Activated T-helper 1 cell treated with anti-CD3 and anti-CD28 coated beads, Interleukin-12 subunit alpha, Interleukin-12 subunit beta, Interleukin-2, Interleukin-4 antibody, amounts not matched to agents 30 ng/mL and 10 ng/mL and 1 ng/mL, durations not matched to agents 14 hours and 24 hours and 36 hours (primary cell): ENCODE results near the gene C13orf42. TPM values are rescaled to one million over a fixed set of nuclear protein-coding genes. Genes with fewer than 3 reads are reported as not detected.
"Not testable (repeated sequence)": the region's sequence is repeated elsewhere in the genome, so short reads cannot be mapped to it uniquely, and the experiment has no call there.

Source experiments
- DNase-seq: peaks from one replicate; pipeline ENCODE4 v3.0.0; 2021; ENCODE audit warnings: low spot score
- H3K27ac Mint-ChIP-seq: one replicate; pipeline ENCODE4 v1.8.0; 2021; ENCODE audit warnings: mild to moderate bottlenecking, mixed read lengths
- H3K27me3 Mint-ChIP-seq: one replicate; pipeline ENCODE4 v1.8.0; 2022; ENCODE audit warnings: mild to moderate bottlenecking, moderate library complexity, mixed read lengths; ENCODE audit not compliant: insufficient read depth
- H3K36me3 Mint-ChIP-seq: one replicate; pipeline ENCODE4 v1.8.0; 2021; ENCODE audit warnings: low read depth, mixed read lengths
- H3K4me1 Mint-ChIP-seq: one replicate; pipeline ENCODE4 v1.8.0; 2021; ENCODE audit warnings: low read depth, mixed read lengths
- H3K4me3 Mint-ChIP-seq: one replicate; pipeline ENCODE4 v1.8.0; 2021; ENCODE audit warnings: mild to moderate bottlenecking, moderate library complexity, mixed read lengths
- H3K9me3 Mint-ChIP-seq: one replicate; pipeline ENCODE4 v1.8.0; 2021; ENCODE audit warnings: mixed read lengths
- intact Hi-C: fragments of 100-400 bp; cut with micrococcal nuclease; formaldehyde crosslinking; loops from one replicate; pipeline ENCODE4 v1.15.1; 2024
- total RNA-seq: library from RNA; stranded (reverse); gene quantifications from 2 replicates; pipeline ENCODE4 v1.2.3, GENCODE V29; 2022

The C13orf42 gene
- total RNA-seq, 1 donor from 2014 or later = not detected

DNA sequence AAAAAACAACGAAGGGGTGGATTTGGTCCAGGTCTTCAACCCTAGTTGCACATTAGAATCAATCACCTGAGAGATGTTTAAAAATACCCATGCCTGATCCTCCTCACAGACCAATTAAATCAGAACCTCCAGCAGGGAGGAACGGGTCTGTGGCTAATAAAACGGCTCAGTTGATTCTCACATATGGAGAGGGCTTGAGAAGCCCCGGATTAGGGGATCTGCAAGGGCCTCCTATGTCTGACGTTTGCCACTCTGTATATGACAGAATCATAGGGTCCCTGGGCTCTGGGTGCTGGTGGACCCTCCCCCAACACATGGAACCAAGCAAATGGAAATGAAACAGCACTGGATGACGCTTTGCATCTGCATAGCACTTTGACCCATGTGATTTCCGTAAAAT, 36.7 kb upstream of the C13orf42 start:
- no peaks in the 10 kb centered on the region for H3K9me3 Mint-ChIP-seq
- DNase-seq = no peak
- intact Hi-C loops = no loop called here
- peaks cover 6% of the 10 kb centered on the region for H3K4me1 Mint-ChIP-seq
- H3K27ac Mint-ChIP-seq = no peak overlapping the region
- H3K27me3 Mint-ChIP-seq = peaks cover 4% of the 10 kb centered on the region
- H3K36me3 Mint-ChIP-seq = no peaks in the 10 kb centered on the region
- no peak overlapping the region for H3K4me3 Mint-ChIP-seq

DNA sequence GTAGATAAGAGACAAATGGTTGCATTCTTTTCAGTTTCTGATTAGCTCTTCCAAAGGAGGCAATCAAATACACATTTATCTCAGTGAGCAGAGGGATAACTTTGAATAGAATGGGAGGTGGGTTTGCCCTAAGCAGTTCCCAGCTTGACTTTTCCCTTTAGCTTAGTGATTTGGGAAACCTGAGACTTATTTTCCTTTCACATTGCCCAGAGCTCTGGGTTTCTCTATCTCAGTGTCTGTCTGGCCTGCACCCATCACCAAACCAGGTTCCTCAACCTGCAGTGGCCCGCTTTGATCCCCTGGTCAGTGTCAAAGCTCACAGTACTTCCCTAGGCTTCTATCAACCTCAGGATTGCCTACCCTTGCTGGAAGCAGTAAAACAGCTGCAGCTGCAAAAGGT, 35.6 kb upstream of the C13orf42 start:
- Mint-ChIP-seq H3K36me3 (no peaks in the 10 kb centered on the region), H3K9me3 (no peaks in the 10 kb centered on the region), H3K4me3 (no peak overlapping the region), H3K27me3 (peaks cover 4% of the 10 kb centered on the region), H3K27ac (no peak overlapping the region), H3K4me1 (peaks cover 6% of the 10 kb centered on the region)
- intact Hi-C loops = no loop called here
- DNase-seq = no peak

- no peak for DNase-seq
- H3K4me1 Mint-ChIP-seq = no peaks in the 10 kb centered on the region
- no peak overlapping the region for H3K27ac Mint-ChIP-seq
- H3K4me3 Mint-ChIP-seq = no peak overlapping the region
- intact Hi-C loops = no loop called here
- peaks cover 2% of the 10 kb centered on the region for H3K27me3 Mint-ChIP-seq
- H3K9me3 Mint-ChIP-seq = no peaks in the 10 kb centered on the region
- no peaks in the 10 kb centered on the region for H3K36me3 Mint-ChIP-seq
Observed at GRCh38 chr13:51137250-51137649, 26.2 kb upstream of the C13orf42 start.

DNA sequence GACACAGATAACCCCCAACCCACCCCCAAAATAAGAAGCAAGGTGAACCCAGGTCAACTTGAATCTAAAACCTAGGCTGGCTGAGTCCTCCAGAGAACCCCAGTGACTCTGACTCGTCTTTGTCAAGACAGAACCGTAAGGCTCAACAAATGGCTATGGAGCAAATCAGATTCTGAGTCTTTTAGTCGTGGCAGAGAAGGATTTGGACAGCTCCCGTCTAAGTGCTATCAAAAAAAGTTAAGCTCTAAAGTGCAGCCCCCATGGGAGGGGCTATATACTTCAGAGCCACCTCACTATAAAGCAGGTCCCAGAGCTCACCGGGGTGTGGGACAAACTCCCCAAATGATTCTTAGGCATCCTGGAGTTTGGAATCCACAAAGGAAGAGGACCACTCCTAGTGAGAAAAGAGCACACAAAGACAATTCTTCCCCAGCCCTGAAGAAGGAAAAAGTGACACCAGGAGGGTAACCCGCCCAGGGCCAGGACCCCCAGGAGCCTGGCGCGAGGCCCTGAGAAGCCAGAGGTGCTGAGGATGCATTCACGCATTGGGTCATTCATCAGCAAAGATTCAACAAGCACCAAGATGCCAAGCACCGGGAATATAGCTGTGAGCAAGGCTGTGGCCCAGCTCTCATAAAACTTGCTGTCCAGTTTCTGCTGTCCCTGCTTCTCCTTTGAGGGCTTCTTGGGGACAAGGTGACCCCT, 25.4 kb upstream of the C13orf42 start:
- Mint-ChIP-seq H3K9me3 (peaks cover 3% of the 10 kb centered on the region), H3K27ac (no peak overlapping the region), H3K36me3 (no peaks in the 10 kb centered on the region), H3K4me1 (no peaks in the 10 kb centered on the region), H3K27me3 (peaks cover 2% of the 10 kb centered on the region), H3K4me3 (no peak overlapping the region)
- intact Hi-C loops = no loop called here
- DNase-seq = no peak

DNA sequence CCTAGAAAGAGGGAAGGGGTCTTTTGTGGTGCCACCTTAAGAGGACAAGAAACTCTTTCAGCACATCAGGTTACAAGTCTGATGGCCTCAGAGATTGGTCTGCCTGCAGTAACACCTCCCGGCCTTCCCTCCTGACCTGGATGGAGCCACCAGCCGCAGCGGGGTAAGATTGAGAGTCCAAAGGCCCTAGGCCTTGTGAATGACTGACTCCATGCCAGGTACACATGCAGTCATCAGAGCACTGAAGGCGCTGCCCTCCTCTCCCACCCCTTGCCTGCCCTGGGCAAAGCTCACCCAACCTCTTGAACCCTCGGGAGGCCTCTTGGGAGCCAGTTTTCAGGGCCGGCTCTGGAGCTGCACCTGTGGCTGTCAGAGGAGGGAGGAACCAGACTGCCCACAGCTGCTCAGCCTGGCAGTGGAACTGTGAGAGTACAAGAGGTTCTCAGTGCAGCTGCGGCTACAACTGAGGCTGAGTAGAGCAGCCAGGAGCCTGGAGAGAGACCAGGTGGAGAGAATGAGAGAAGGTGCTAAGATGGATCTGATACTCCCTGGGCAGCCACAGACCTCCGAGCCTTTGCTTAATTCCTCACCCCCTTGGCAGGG, 23.8 kb upstream of the C13orf42 start:
- no peaks in the 10 kb centered on the region for H3K4me1 Mint-ChIP-seq
- H3K36me3 Mint-ChIP-seq = no peaks in the 10 kb centered on the region
- intact Hi-C loops = no loop called here
- H3K9me3 Mint-ChIP-seq = peaks cover 7% of the 10 kb centered on the region
- H3K27ac Mint-ChIP-seq = no peak overlapping the region
- no peak for DNase-seq
- H3K4me3 Mint-ChIP-seq = no peak overlapping the region
- peaks cover 2% of the 10 kb centered on the region for H3K27me3 Mint-ChIP-seq

- intact Hi-C loops = no loop called here
- Mint-ChIP-seq H3K4me3 (no peak overlapping the region), H3K9me3 (peaks cover 7% of the 10 kb centered on the region), H3K36me3 (no peaks in the 10 kb centered on the region), H3K27ac (no peak overlapping the region), H3K4me1 (no peaks in the 10 kb centered on the region), H3K27me3 (peaks cover 4% of the 10 kb centered on the region)
- DNase-seq = no peak
Observed at GRCh38 chr13:51130348-51130747, 19.3 kb upstream of the C13orf42 start.

GRCh38 chr13:51125495-51126226, 14.6 kb upstream of the C13orf42 start:
- H3K9me3 Mint-ChIP-seq = no peaks in the 10 kb centered on the region
- H3K4me3 Mint-ChIP-seq = no peak overlapping the region
- H3K27ac Mint-ChIP-seq = no peak overlapping the region
- peaks cover 12% of the 10 kb centered on the region for H3K4me1 Mint-ChIP-seq
- H3K27me3 Mint-ChIP-seq = peaks cover 9% of the 10 kb centered on the region
- intact Hi-C loops = loop anchor here (1.0 to 10.0 kb wide), 5 partner anchors 49 to 677 kb away; no protein-coding TSS in a partner anchor
- no peaks in the 10 kb centered on the region for H3K36me3 Mint-ChIP-seq
- peak; percentile 25 for DNase-seq

DNA sequence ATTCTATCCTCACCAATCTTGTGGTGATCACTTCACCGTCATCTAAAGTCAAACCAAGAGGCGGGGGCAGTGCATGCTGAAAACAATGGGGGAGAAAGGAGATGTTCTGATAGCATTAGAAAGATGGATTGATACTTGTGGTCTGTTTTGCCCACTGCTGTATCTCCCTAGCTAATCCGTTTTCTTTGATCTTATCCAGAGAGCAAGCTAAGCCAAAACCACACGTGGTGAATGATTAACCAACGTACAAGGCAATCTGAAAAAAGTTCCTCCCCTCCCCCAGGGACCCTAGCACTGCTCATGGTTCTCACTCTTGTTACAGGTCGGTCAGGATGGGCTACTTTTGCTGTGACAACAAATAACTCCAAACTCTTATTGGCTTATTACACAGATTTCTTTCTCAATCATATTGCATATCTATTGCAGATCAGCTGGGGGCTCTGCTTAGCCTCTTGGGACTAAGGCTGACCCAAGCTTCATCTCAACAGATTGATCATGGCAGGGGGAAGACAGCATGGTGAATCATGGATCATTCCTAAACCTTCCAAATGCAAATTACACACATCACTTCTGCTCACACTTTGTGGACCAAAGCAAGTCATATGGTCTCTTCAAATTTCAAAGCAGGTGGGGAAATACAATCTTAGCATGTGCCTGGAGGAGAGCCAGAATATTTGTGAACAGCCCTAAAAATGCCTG, 11.9 kb upstream of the C13orf42 start:
- DNase-seq = no peak
- no peak overlapping the region for H3K27ac Mint-ChIP-seq

DNA sequence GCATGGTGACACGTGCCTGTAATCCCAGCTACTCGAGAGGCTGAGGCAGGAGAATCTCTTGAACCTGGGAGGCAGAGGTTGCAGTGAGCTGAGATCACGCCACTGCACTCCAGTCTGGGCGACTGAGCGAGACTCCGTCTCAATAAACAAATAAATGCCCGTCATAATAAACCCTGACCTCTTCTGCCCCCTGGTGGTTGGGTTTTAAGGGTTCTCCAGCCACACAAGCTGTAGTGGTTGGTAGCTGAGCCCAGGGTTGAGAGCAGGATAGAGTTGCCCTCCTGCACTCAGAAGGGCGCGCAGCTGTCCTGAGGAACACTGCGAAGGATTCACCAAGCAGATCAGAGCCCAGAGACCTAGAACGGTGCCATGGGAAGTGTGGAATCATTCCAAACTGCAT, 9.8 kb upstream of the C13orf42 start:
- not testable (repeated sequence) for H3K27ac Mint-ChIP-seq, H3K4me3 Mint-ChIP-seq, H3K9me3 Mint-ChIP-seq, H3K36me3 Mint-ChIP-seq, H3K27me3 Mint-ChIP-seq
- DNase-seq = peak; percentile 4
- intact Hi-C loops = loop anchor here (10.0 kb wide), 1 partner anchor 304 kb away; no protein-coding TSS in a partner anchor
- peaks cover 12% of the 10 kb centered on the region for H3K4me1 Mint-ChIP-seq

More for the DNA sequence above, 11.9 kb upstream of the C13orf42 start:
- peaks cover 7% of the 10 kb centered on the region for H3K27me3 Mint-ChIP-seq
- no peak overlapping the region for H3K4me3 Mint-ChIP-seq
- peaks cover 12% of the 10 kb centered on the region for H3K4me1 Mint-ChIP-seq
- H3K9me3 Mint-ChIP-seq = peaks cover under 1% of the 10 kb centered on the region
- no peaks in the 10 kb centered on the region for H3K36me3 Mint-ChIP-seq
- intact Hi-C loops = loop anchor here (10.0 kb wide), 1 partner anchor 302 kb away; no protein-coding TSS in a partner anchor

- Mint-ChIP-seq H3K9me3 (peaks cover 4% of the 10 kb centered on the region), H3K27ac (no peak overlapping the region), H3K4me1 (peaks cover 12% of the 10 kb centered on the region), H3K4me3 (no peak overlapping the region), H3K36me3 (no peaks in the 10 kb centered on the region), H3K27me3 (peaks cover 7% of the 10 kb centered on the region)
- intact Hi-C loops = no loop called here
- no peak for DNase-seq
Observed at GRCh38 chr13:51118809-51119431, 7.8 kb upstream of the C13orf42 start.

- Mint-ChIP-seq H3K36me3 (no peaks in the 10 kb centered on the region), H3K27me3 (no peaks in the 10 kb centered on the region), H3K27ac (no peak overlapping the region), H3K4me1 (no peaks in the 10 kb centered on the region), H3K4me3 (no peak overlapping the region), H3K9me3 (peaks cover 4% of the 10 kb centered on the region)
- intact Hi-C loops = no loop called here
- no peak for DNase-seq
Observed at GRCh38 chr13:51113969-51114368, 2.9 kb upstream of the C13orf42 start.

DNA sequence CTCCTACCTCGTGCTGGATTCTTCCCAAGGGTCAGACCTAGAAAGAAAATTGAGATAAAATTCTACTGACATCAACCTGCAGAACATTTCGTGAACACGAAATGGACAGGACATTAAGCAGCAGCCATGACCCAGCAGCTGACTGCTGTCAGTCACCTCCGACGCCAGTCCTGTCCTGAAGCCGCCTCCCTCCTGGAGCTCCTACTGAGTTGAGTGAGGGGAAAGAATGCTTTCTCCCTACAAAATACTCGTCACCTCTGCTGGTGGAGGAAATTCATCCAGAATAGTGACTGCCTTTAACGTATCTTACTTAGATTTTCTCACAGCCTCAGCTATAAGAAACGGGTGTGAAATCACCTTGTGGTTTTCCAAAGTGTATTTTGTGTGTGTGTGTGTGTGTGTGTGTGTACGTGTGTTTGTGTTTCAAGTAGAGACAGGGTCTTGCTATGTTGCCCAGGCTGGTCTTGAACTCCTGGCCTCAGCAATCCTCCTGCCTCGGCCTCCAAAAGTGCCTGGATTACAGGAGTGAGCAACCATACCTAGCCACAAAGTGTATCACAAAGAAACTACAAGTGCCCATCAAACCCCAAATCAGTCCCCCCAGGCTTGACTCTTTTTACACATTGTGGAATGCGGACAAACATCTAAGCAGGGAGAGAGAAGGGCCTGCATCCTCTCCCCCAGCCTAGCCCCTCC, 2.3 kb upstream of the C13orf42 start:
- no peaks in the 10 kb centered on the region for H3K27me3 Mint-ChIP-seq
- no peaks in the 10 kb centered on the region for H3K4me1 Mint-ChIP-seq
- intact Hi-C loops = no loop called here
- peaks cover 4% of the 10 kb centered on the region for H3K9me3 Mint-ChIP-seq
- H3K4me3 Mint-ChIP-seq = no peak overlapping the region
- no peak for DNase-seq
- H3K36me3 Mint-ChIP-seq = no peaks in the 10 kb centered on the region
- no peak overlapping the region for H3K27ac Mint-ChIP-seq
